ENCODE data around the gene BABAM1.

Gene BABAM1

DNA sequence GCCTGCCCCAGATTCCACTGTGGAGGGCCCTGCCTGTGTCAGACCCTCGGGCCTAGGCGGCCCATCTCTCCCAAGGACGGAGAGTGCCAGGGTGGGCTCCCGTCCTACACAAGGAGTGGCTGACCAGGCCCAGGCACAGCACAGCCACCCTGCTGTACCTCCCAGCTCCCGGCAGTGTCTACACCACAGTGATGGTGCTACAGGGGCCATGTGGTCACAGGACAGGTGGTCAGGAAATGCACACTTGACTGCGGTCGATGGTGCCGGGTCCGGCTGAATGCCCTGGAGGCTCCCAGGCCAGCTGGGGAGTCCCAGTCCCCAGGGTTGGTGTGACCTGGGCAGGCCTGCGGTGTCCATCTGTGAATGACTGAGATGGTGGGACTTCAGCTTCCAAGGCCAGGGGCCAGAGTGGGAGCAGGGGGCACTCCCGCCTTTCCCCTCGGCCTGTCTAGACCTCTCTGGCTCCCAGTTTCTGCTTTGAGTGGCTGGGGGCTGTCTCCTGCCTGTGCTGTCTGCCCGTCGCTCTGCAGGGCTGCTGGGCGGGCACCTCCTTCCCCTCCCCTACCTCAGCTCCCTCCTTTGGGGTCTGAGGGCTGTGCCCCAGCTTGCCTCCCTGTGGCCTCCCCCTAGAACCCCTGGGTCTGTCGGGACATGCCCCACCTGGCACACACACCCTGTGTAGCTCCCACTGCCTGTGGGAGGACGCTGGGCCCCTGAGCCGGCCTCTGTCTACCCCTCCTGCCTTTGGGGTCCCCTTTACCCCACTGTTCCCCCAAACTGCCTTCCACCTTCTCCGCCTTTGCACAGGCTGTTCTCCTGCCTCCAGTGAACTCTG lies 54.6 kb downstream of the BABAM1 start:
- DNase-seq: no peak

DNA sequence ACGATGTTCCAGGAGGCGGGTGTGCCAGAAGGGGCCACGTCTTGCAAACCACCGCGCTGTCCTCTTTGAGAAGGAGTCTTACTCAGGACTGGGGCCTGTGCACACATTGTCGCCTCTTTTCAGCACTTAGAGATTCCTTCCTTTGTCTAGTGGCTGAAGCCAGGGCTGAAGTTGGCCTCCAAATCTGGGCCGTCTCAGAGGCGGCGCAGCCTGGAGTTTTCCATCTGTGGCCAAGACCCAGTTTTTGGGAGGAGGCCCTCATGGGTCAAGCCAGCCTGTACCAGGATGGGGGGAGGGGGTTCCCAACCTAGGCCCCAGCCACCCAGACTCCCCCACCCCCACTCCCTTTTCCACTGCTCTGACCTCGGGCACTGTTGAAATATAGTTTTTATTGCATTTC lies 55.6 kb downstream of the BABAM1 start:
- peak in 32 of 56 donors; percentile 6 to 69 (median 31) for DNase-seq

GRCh38 chr19:17323300-17323963 lies 56.2 kb downstream of the BABAM1 start:
- no peak for DNase-seq

DNA sequence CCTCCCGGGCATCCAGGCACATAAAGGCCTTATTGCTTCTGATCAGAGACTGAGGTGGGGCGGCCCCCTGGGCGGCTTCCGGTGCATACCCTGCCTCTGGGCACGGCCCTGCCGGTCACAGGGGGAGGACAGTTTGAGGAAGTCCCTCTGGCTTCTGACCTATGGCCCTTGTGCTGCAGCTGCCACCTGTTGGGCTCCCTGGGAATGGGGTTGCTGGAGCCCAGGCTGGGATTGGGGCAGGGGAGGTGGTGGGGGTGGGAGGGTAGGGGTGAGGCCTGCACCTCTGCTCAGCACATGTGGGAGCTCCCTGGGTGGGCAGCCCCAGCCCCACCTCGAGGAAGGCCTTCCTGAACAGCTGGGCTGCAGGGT lies 56.7 kb downstream of the BABAM1 start:
- peak in 1 of 56 donors; percentile 4 for DNase-seq

DNA sequence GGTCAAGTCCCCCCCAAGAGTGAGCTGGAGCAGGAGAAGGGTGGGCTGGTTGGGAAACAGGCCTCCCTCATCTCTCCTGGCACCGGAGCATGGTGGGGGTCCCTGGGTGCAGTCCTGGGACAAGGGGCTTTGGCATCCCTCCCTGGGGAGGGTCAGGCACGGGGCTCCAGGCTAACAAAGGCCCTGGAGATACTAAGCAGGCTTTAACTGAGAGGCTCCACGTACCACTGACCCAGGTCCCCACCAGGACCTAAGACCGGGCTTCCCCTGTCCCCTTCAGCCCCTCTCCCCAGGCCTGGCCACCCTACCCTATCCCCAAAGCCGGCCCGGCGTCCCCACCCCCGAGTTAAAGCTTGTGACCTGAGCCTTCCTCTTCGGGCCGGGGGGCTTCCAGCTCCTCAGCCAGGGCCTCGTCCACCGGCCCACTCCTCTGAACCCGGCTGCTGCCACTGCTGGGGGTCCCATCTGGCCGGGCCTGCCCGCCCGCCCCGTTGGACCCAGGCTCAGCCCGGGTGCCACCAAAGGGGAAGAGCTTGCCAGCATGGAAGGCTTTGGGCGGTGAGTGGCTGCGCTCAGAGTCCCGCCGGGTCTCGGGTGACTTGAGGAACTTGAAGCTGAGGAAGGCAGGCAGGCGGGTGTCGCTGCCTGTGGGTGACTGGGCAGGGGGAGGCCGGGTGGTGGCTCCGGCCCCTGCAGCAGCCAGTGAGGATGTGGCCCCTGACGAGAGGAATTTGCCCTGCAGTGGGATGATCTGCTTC lies 57.3 kb downstream of the BABAM1 start:
- DNase-seq: no peak

DNA sequence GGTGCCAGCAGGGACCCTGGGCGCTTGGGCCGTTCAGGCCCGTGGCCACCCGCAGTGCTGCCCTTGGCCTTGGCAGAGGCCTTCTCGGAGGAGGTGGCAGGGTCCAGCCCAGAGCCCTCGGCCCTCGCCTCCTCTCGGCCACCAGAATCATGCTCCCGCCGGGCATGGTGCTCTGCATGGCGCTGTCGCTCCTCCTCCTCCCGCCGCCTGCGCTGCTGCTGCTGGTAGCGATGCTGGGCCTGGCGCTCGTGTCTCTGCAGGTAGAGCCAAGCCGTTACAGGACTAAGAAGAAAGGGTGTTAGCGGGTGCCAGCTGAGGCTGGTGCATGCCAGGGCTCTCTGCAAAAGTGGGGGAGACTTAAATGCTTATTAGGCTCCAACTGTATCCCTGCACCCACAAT lies 57.9 kb downstream of the BABAM1 start:
- peak in 2 of 56 donors; percentile 11 to 28 for DNase-seq

DNA sequence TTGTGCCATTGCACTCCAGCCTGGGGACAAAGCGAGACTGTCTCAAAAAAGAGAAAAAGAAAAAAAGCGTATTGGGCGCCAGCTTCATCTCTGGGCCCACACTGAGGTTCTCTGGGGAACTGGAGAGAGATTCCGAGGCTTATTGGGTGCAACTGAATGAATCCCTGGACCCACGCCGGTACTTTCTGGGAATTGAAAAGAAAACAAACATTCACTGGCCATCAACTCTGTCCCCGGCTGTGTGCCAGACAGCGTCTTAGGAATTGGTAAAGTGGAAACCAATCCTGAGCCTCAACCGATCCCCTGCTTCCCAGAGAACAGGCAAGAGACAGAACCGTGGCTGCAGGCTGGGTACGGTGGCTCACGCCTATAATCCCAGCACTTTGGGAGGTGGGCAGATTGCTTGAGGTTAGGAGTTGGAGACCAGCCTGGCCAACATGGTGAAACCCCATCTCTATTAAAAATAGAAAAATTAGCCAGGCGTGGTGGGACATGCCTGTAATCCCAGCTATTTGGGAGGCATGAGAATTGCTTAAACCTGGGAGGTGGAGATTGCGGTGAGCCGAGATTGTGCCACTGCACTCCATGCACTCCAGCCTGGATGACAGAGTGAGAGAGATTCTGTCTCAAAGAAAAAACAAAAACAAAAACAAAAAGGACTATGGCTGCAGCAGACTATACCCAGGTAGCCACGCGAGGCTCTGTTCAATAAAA lies 58.8 kb downstream of the BABAM1 start:
- DNase-seq: peak in 49 of 56 donors; percentile 5 to 89 (median 53)

DNA sequence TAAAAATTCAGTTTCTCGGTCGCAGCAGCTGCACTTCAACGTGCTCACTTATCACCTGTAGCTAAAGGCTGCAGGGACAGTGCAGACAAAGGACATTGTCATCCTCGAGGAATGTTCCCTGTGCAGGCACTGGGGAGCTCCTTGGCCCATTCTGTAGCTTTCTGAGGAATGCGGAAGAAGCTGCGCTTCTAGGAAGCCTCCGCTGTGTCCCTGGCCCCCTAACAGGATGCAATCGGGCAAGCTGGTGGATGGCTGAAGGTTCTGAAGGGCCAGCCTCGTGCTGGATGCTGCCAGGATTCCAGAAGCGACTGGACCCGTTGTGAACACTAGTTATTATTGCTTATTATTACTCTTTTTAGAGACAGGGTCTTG lies 59.3 kb downstream of the BABAM1 start:
- no peak for DNase-seq

GRCh38 chr19:17327068-17327653 lies 59.9 kb downstream of the BABAM1 start:
- DNase-seq: no peak

DNA sequence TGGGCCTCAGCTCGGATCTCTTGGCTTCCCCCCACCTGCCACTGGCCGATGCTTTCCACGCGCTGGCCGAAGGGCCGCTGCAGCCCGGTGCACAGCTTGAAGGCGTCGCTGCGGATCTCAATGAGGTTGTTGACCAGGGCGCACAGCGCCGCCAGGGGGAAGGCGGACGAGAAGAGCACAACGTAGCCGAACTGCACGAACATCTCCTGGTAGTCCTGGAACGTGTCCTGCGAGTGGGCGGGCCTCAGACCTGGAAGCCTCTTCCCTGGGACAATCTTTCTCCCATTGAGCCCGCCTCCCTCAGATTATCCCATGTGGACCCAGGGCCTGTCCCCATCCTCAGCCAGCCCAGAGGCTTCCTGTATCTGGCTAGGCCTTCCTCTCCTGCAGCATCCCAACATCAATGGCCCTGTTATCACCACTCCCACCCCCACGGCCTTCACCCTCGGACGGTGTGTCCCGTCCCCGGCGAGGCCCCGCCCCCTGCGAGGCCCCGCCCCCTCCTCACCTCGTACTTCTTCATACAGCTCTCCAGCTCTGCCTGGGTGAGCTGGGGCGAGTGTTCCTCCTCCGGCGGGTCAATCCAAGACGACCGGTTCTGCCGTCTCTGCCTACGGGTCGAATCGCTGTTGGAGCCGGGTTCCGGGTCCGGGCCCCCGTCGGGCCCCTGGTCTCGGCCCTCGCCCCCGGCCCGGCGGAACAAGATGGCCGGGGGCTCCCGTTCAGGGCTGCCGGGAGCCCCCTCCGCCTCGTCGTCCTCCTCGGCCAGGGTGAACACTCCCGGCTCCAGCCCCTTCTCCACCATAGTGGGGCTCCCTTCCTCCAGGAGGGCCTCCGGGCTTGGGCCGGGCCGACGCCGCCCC lies 60.6 kb downstream of the BABAM1 start:
- peak in 3 of 56 donors; percentile 18 to 25 (median 20) for DNase-seq
